Ishikawa (cell line): ENCODE data around the gene SLIT3.

Source experiments
- CEBPB ChIP-seq: IDR thresholded peaks from 2 replicates; pipeline ENCODE4 v1.6.1; 2012
- NFIC ChIP-seq: IDR thresholded peaks from 2 replicates; pipeline ENCODE4 v1.6.1; 2012
- RAD21 ChIP-seq: IDR thresholded peaks from 2 replicates; pipeline ENCODE4 v1.6.1; 2012; ENCODE audit warnings: low read depth
- TF ChIP-seq, protein P1 (sequence below): IDR thresholded peaks from 2 replicates; pipeline ENCODE4 v1.6.1; 2012; ENCODE audit warnings: low read depth, mild to moderate bottlenecking

DNA sequence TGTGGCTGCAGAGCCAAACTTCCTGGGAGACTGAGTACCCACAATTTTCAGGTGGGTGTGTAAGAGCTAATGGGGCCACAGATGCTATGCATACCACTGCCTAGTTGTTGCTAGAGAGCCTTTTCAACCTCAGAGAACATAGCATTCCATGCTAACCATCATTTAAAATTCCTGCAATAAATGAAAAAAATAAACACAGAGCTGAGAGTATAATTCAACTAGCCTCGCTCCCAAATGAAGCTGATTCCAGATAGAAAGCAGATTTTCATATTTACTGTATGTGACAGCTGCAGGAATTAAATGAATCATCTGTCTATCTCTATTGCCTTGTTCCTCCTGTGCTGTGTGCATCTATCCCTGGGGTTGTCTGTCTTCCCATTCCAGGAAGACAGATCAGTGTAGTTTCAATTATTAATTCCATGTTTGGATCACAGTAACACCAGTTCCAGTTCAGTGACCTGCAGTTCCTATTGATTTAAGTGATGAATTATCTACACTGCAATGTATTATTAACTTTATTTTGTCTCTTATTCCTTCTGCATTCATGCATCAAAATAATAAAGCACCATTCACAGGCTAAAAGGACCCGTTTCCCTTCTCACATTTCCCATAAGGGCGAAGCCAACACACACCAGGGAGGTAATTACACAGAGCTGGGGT is 324.5 kb downstream of the SLIT3 start:
- no peak for TF ChIP-seq RAD21
- TF ChIP-seq NFIC = peak; percentile 43; the same call in 1 of the 2 replicates
- TF ChIP-seq, protein P1, sequence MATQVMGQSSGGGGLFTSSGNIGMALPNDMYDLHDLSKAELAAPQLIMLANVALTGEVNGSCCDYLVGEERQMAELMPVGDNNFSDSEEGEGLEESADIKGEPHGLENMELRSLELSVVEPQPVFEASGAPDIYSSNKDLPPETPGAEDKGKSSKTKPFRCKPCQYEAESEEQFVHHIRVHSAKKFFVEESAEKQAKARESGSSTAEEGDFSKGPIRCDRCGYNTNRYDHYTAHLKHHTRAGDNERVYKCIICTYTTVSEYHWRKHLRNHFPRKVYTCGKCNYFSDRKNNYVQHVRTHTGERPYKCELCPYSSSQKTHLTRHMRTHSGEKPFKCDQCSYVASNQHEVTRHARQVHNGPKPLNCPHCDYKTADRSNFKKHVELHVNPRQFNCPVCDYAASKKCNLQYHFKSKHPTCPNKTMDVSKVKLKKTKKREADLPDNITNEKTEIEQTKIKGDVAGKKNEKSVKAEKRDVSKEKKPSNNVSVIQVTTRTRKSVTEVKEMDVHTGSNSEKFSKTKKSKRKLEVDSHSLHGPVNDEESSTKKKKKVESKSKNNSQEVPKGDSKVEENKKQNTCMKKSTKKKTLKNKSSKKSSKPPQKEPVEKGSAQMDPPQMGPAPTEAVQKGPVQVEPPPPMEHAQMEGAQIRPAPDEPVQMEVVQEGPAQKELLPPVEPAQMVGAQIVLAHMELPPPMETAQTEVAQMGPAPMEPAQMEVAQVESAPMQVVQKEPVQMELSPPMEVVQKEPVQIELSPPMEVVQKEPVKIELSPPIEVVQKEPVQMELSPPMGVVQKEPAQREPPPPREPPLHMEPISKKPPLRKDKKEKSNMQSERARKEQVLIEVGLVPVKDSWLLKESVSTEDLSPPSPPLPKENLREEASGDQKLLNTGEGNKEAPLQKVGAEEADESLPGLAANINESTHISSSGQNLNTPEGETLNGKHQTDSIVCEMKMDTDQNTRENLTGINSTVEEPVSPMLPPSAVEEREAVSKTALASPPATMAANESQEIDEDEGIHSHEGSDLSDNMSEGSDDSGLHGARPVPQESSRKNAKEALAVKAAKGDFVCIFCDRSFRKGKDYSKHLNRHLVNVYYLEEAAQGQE = no peak
- no peak for TF ChIP-seq CEBPB
